AG04449 (cell line): ENCODE results near the gene TMEM242.

Experiments
- CTCF ChIA-PET: fragments of 350-600 bp; formaldehyde crosslinking; extraction: SDS; loops from one replicate; lab custom pipeline; 2021; ENCODE audit warnings: antibody characterized with exemption; lab: Yijun Ruan, JAX
- POLR2A ChIA-PET: fragments of 400-600, 350-600 bp; formaldehyde crosslinking; extraction: SDS; loops from one replicate; lab custom pipeline; 2020; ENCODE audit warnings: antibody characterized with exemption, inconsistent platforms; lab: Yijun Ruan, JAX
- DNase-seq: peaks from one replicate; pipeline ENCODE4 v3.0.0-alpha.2; 2010; ENCODE audit warnings: low read depth, low spot score
- H3K4me3 ChIP-seq: 2 replicates; pipeline ENCODE4 v1.5.1; 2011; ENCODE audit warnings: low read depth, mild to moderate bottlenecking, control low read depth, low read length
- TF ChIP-seq, protein P1 (sequence below): IDR thresholded peaks from one replicate; pipeline ENCODE4 v1.5.1; 2011; ENCODE audit warnings: mild to moderate bottlenecking, moderate library complexity, low read length, control low read depth, inconsistent platforms; ENCODE audit not compliant: insufficient read depth; ENCODE audit errors: missing control alignments

The TMEM242 gene

DNA sequence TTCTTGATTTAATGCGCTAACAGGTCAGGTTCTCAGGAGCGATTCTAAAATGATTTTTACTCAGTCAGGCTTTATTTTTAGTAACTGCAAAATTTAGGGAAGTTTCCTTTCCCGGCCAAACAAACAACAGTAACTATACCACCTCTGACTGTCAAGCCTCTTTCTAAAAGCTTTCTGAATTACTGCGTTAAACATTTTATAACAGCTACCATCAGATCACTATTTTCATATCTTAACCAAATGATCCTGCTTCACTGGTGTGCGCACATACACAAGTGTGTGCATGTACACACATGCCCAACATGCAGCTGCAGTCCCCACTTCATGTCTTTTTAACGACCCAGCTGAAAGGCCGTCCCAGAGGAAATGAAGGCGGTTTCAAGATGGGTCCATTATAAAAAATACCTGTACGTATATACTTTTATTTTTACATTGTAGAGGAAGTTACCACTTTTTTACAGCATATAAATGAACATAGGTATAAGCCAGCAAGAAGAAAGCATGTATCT, 25.0 kb downstream of the TMEM242 start:
- TF ChIP-seq, protein P1, sequence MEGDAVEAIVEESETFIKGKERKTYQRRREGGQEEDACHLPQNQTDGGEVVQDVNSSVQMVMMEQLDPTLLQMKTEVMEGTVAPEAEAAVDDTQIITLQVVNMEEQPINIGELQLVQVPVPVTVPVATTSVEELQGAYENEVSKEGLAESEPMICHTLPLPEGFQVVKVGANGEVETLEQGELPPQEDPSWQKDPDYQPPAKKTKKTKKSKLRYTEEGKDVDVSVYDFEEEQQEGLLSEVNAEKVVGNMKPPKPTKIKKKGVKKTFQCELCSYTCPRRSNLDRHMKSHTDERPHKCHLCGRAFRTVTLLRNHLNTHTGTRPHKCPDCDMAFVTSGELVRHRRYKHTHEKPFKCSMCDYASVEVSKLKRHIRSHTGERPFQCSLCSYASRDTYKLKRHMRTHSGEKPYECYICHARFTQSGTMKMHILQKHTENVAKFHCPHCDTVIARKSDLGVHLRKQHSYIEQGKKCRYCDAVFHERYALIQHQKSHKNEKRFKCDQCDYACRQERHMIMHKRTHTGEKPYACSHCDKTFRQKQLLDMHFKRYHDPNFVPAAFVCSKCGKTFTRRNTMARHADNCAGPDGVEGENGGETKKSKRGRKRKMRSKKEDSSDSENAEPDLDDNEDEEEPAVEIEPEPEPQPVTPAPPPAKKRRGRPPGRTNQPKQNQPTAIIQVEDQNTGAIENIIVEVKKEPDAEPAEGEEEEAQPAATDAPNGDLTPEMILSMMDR = no peak
- no peak for DNase-seq
- POLR2A ChIA-PET = no interaction called here
- CTCF ChIA-PET = interaction anchor here (1.3 to 2.2 kb wide), 2 partner anchors 12 to 24 kb away, joined by 3 to 10 read pairs; no protein-coding TSS in a partner anchor
- no peak overlapping the region for H3K4me3 ChIP-seq

DNA sequence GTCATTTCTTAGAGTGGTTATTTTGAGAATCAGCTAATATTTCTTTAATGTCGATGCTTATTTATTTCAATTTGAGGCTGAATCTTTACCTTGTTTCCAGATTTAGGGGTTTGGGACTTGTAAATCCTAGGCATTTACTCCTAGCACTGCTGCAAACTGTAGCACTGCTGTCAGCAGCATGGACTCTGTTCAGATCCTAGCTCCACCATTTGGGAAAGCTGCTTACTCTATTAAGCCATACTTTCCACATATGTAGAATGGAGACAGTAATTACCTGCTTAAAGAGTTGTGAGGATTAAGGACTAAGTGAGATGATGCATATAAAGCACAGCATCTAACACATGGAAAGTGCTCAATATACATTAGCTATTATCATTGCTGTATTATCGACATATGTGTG, 28.7 kb downstream of the TMEM242 start:
- no peak for DNase-seq
- H3K4me3 ChIP-seq = no peak overlapping the region
- CTCF ChIA-PET = interaction anchor here (1.6 to 2.2 kb wide), 2 partner anchors 9 to 20 kb away, joined by 3 to 17 read pairs; no protein-coding TSS in a partner anchor
- TF ChIP-seq, protein P1 = no peak
- POLR2A ChIA-PET = no interaction called here

DNA sequence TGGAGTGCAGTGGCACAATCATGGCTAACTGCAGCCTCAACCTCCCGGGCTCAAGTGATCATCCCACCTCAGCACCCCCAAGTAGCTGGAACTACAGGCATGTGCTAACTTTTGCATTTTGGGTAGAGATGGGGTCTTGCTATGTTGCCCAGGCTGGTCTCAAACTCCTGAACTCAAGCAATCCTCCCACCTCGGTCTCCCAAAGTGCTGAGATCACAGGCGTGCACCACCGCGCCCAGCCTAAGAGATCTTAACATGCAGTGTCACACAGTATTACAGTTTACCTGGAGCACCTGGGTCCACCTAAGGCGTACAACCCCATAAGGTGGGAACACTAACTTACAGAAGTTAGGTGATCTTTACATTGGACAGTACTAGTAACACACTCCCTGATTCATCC, 29.5 kb downstream of the TMEM242 start:
- no peak for DNase-seq
- H3K4me3 ChIP-seq = no peak overlapping the region
- POLR2A ChIA-PET = no interaction called here
- CTCF ChIA-PET = no interaction called here
- TF ChIP-seq, protein P1 = no peak

DNA sequence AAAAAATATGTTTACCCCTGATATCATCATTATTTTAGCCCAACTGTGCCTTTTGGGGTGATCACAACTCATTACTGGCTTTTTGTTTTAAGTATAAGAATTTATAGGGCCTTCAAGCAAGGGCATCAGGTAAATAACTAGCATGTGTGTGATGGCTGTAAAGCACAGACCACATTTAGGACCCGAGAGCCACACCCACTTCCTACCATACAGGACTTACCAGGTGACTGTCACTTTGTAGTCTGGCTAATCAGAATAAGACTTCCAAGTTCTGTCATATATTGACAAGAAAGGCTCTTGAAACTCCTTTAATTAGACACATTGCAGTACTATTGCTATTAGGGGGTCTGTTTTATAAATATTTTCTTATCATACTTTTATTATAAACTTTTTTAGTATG, 31.1 kb downstream of the TMEM242 start:
- ChIA-PET CTCF (no interaction called here), POLR2A (no interaction called here)
- H3K4me3 ChIP-seq = no peak overlapping the region
- no peak for DNase-seq
- TF ChIP-seq, protein P1 = no peak

DNA sequence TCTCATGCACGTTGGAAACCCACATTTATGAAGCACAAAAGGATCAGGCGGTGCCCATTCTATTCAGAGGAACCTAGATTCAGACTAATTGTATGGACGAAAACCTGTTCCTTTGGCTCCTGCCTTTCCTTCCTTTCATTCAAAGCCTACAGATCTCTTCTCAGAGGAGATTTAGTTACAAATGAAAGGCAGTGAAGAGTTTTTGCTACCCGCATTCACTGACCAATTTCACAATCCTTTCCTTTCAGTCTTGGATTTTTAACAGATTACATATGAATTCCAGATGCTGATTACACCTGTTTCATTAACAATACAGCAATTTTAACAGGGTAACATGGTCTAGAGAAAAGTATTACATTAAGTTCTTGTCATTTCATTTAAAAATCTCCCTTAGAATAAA, 32.0 kb downstream of the TMEM242 start:
- DNase-seq = no peak
- CTCF ChIA-PET = interaction anchor here (1.7 to 8.9 kb wide), 2 partner anchors 9 to 16 kb away, joined by 3 to 72 read pairs; no protein-coding TSS in a partner anchor
- TF ChIP-seq, protein P1 = no peak
- POLR2A ChIA-PET = no interaction called here
- H3K4me3 ChIP-seq = no peak overlapping the region

DNA sequence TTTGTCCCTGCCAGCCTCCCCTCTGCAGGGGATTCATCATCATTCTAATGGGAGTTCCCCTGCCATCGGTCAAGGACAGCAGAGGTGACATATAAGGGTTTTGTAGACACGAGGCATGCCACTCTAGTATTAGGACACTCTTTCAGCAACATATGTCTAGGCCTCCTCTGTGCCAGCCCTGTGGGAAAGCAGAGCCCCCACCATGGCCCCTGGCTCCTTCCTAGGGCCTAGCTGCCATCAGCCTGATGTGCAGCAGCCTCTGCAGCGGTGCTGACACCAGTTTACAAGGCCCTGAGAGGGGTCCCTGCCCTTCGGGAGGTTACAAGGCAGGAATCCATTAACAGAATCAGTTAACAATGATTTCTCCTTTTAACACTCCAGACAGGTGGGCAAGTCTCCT, 32.5 kb downstream of the TMEM242 start:
- POLR2A ChIA-PET = no interaction called here
- CTCF ChIA-PET = interaction anchor here (1.7 to 8.9 kb wide), 3 partner anchors 9 to 15 kb away, joined by 3 to 72 read pairs (median 5); no protein-coding TSS in a partner anchor
- TF ChIP-seq, protein P1 = no peak
- no peak for DNase-seq
- H3K4me3 ChIP-seq = no peak overlapping the region
